ENCODE data around the gene TDO2.

DNA sequence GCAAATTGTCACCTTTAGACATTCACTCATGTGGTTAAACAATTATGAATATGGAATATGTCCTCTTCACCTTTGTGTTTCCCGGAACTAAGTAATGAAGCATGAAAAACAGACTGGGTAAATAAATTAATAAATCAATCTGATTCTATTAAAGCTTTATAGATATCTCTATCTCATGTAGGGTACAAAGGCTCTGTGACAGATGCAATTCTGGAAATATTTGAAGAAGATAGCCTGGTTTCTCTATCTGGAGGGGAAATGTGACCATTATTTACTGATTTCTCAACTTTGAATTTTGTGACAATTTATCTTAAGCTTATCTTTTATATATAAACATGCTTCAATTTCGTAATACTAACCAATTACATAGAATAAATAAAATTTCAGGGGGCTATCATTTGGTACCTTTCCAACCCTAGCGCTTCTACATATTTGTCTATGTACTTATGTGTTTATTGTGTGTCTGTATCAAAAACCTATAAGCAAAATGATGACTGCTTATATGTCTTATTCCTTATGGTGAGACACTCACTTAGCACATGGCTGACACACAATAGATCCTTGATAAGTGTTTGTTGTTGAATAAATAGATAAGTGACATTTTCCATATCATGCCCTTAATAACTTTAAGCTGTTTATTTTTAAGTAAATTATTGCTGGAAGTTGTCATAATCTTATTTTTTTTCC lies 40.3 kb downstream of the TDO2 start:
- no peak for TF ChIP-seq POLR2A (IDR thresholded peaks at IDR 0.05; ENCODE audit: low read depth, low read length)
- no peak for TF ChIP-seq POLR2AphosphoS5 (IDR thresholded peaks at IDR 0.05; ENCODE audit: low read depth, low read length)
- no peak for TF ChIP-seq TAF1 (IDR thresholded peaks at IDR 0.05; ENCODE audit: borderline replicate concordance, low read depth, low read length)

Data from GM12892 (cell line).